ENCODE measurements around the gene ATAT1.

ATAT1 gene

DNA sequence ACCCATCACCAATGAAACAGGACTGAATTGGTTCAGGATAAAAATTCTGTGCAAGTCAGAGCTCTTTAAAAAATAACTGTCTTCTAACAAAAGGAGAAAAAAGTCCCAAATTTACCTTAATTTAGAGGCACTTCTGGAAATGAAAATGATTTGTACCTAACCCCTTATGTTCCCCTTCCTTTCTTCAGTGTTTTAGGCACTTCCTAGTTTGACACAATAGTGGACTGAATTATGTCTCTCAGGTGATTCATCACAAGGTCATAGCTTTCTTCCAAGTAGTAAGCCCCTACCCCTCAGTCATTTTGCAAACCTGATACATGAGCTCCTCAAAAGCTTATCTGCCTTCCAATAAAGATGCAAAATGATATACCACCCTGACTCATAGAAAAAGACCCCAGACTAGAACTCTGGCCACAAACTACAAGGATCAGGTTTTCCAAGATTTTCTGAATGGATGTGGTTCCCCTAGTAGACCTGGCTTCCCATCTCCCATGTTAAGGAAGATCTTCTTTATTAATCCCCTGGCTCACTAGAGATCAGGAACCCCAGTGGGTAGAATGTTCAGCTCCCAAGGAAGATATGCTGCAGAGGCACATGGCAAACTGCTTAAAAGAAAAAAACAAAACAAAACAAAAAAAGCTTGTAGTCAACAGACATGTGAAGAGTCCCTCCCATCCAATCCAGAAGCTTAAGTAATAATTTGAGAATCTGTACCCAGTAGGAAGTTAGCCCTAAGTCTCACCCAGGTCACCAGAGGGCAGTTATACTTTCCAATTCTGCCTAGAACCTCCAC lies 13.2 kb upstream of the ATAT1 start:
- no peak for DNase-seq (ENCODE audit: low spot score)

GRCh38 chr6:30614044-30614842 lies 12.4 kb upstream of the ATAT1 start:
- peak; percentile 41 for DNase-seq (ENCODE audit: low spot score)

- peak; percentile 98 for DNase-seq (ENCODE audit: low spot score)
Measured at GRCh38 chr6:30614843-30615218, 11.8 kb upstream of the ATAT1 start.

- DNase-seq (ENCODE audit: low spot score) = peak; percentile 72
Measured at GRCh38 chr6:30615219-30615957, 11.3 kb upstream of the ATAT1 start.

DNA sequence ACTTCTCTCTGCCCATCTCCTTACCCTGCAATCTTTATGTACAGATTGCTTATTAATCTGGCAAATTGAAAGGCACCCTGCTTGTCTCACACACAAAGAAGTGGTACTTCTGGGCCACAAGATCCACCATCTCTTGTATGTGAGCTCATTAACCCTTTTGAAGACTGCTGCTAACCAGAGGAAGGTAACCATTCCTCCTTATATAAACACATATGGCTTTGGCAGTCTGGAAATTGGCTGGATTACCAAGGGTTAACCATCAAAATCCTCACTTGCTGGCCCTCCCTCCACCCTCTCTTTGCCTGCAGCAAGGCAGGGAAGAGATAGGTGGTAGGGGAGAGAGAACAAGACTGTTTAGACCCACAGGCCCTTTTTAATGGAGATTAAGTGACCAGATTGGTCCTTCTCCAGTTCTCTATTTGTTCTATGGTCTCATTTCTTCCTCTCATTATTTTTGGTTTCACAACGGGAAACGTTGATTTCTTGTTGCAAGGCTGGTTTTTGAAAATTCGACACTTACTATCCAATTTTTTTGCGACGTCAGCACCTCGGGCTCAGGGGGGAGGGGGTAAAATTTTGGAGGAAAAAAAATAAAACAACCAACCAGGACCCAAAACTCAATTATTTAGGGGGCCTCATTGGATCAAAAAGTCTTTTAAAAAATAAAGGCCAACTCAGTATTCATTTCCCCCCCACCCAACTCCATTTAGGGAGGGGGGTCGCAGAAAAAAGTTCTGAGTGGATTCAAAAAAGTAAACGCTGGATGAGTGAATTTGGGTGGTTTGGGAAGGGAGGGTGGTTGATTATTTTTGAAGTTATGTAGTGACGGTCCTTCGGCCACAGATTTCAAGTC lies 10.5 kb upstream of the ATAT1 start:
- DNase-seq (ENCODE audit: low spot score) = peak; percentile 66

DNA sequence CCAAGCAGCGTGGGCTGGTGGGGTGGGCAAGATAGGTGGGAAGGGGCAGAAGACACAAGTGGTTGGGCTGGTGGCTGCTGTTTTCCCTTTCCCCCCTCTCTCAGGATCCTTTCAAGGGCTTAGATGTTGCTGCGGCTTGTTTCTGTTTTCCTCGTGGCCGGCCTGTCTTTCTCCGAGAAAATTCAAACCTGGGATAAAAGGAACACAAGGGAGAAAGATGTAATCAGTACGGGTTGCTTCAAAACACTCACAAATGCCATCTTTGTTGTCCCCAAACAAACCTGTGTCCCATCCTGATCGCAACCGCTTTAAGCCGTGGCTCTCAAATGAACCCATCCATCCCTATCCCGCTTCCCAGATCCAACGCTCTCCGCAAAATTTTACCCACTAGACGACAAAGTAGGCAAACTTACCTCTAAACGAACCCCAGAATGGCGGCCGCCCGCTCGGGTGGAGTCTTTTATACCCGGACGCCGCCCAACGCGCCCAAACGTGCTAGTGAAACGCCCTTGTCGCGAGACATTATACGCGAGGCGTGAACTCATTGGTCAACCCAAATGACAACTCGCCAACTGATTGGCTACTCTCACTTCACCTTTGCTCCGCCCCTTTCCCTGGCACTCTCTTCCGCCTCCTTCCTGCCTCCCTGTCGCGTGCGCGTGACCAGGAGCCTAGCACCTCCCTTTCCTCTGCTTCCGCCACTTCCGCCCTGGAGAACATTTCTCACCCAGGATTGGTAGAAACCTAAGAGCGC lies 9.7 kb upstream of the ATAT1 start, which contains the start of gene PPP1R10:
Gene PPP1R10, minus strand, starts transcription at position 433 of the 754 bp plus-strand sequence. CDS start 7,299 bp downstream, outside the sequence.
- DNase-seq (ENCODE audit: low spot score) = peak; percentile 100

DNA sequence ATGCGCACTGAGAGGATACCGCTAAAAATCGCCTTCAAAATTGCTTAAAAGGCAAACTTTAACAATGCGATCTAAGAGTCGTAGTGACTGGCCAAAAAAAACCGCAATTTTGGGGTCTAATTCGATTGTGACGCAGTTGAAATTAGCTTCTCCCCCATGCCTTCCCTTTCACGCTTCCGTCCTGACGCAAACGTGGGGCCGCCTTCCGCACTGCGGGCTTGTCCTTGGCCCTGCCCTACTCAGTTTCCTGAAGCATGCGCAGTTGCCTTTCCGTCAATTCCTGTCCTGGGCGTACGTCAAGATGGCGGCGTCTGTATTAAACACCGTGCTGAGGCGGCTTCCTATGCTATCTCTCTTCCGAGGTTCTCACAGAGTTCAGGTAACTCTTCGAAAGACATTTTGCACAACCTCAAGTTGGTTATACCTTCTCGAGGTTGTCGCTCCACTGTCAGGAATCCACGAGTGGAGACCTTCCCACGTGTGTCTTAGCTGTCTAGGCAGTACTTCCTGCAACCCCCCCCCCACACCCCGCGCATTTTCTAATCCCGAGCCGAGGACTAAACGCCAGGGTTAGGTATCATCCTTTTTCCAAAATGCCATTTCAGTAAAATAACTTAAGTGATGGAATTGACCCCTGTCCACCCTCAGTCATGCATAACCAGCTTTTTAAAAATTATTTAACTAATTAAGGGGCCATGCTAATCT lies 9.0 kb upstream of the ATAT1 start, which contains the start of gene MRPS18B:
Gene MRPS18B, plus strand, starts transcription at position 276 of the 705 bp plus-strand sequence. Its CDS starts 26 bp downstream, at position 302.
- DNase-seq (ENCODE audit: low spot score) = peak; percentile 98

GRCh38 chr6:30618270-30618797 lies 8.3 kb upstream of the ATAT1 start:
- DNase-seq (ENCODE audit: low spot score) = no peak

GRCh38 chr6:30619561-30619960 lies 7.1 kb upstream of the ATAT1 start:
- no peak for DNase-seq (ENCODE audit: low spot score)

DNA sequence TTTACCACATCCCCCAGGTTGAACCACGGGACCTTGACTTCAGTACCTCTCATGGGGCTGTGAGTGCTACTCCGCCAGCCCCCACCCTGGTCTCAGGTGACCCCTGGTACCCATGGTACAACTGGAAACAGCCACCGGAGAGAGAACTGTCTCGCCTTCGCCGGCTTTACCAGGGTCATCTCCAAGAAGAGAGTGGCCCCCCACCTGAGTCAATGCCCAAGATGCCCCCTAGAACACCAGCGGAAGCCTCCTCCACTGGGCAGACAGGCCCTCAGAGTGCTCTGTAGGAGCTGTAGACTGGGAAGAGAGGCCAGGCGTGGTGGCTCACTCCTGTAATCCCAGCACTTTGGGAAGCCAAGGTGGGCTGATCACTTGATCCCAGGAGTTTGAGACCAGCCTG lies 1.2 kb upstream of the ATAT1 start:
- no peak for DNase-seq (ENCODE audit: low spot score)

GRCh38 chr6:30635834-30636233 lies 9.2 kb downstream of the ATAT1 start:
- DNase-seq (ENCODE audit: low spot score) = no peak

GRCh38 chr6:30640481-30640880 lies 13.8 kb downstream of the ATAT1 start:
- DNase-seq (ENCODE audit: low spot score) = peak; percentile 25

GRCh38 chr6:30641048-30641447 lies 14.4 kb downstream of the ATAT1 start:
- DNase-seq (ENCODE audit: low spot score) = no peak

- DNase-seq (ENCODE audit: low spot score) = no peak
Measured at GRCh38 chr6:30643656-30644055, 17.0 kb downstream of the ATAT1 start.

- no peak for DNase-seq (ENCODE audit: low spot score)
Measured at GRCh38 chr6:30644769-30645168, 18.1 kb downstream of the ATAT1 start.

DNA sequence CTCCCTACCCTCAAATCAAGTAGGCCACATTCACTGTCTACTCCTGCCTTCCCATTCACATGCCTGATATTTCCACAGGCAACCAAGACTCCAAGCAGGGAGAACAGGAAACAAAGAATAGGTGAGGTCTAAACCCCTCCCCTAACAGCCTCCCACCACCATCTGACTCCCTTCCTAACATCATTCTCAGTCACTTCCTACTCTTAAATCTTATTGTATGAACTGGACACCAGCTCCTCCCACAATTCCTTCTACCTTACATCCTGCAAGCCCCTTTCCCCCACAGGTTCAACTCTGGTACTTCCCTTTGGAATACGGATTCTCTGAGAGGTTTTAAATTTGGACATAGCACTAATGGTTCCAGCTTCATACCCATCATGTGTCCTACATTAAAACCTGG lies 19.3 kb downstream of the ATAT1 start:
- no peak for DNase-seq (ENCODE audit: low spot score)

DNA sequence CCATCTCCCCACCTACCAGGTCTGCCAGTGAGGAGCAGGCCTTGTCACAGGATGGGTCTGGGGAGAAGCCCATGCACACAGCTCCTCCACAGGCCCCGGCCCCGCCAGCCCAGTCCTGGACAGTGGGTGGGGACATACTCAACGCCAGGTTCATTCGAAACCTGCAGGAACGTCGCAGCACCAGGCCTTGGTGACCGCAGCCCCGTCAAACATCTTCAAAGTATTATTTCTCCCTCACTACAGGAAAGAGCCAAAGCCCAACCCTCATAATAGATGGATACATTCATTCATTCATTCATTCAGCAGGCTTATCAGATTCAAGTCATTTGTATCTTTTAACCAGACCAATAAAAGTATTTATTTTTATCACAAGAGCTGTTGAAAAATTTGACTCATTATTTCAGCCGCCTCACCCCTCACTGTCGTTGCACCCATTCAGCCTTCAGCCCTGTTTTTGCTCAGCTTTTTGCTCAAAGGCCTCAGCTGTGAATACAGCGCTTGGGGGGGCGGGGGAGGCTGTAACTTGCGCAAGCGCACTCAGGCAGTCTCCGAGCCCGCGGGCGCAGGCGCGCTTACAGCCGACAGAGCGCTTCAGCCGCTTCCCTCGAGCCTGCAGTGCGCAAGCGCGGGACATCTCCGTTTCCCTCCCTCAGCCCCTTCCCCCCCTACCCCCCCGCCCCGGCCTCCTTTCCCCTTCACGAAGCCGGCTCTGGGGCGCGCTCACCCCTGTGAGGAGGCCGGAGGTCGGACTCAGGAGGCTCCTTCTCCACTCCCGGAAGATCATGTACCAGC lies 20.0 kb downstream of the ATAT1 start, which contains the start of gene C6orf136:
Gene C6orf136, plus strand, starts transcription at position 684 of the 792 bp plus-strand sequence. Its CDS starts 99 bp downstream, at position 783.
- DNase-seq (ENCODE audit: low spot score) = peak; percentile 85

- peak; percentile 66 for DNase-seq (ENCODE audit: low spot score)
Measured at GRCh38 chr6:30647242-30648116, 20.8 kb downstream of the ATAT1 start.
